OCI-LY1 (cell line): ENCODE data around the gene CMIP.

Experiments
- EZH2 ChIP-seq: fragments of 200-600 bp; sonication (generic), shearing (Covaris generic); IDR thresholded peaks from 2 replicates; pipeline ENCODE4 v1.8.0; 2017; ENCODE audit warnings: borderline replicate concordance, mixed run types, mild to moderate bottlenecking, antibody characterized with exemption, low read length, moderate library complexity, mixed read lengths
- TF ChIP-seq, protein P1 (sequence below): fragments of 200-600 bp; sonication (generic), shearing (Covaris generic); IDR thresholded peaks from 2 replicates; pipeline ENCODE4 v1.5.1; 2017; ENCODE audit warnings: mild to moderate bottlenecking, antibody characterized with exemption, low read length, moderate library complexity, mixed read lengths

DNA sequence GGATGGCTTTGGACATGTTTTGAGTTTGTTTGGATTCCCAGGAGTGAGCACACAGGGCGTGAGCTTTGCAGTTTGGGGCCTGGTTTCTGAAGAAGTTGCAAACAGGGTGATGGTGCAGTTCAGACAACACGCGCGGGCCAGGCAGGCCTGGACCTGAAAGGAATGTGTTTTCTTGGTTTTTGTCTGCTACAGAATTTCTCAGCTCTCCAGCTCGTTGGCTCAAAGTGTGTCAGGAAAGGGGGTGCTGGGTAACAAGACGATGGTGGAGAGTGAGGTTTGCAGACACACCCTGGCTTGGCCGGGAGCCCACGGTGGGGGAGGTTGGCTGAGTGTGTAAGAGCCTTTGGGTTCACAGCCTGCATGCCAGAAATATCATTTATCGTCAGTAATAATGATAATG lies 82.3 kb downstream of the CMIP start:
- TF ChIP-seq, protein P1, sequence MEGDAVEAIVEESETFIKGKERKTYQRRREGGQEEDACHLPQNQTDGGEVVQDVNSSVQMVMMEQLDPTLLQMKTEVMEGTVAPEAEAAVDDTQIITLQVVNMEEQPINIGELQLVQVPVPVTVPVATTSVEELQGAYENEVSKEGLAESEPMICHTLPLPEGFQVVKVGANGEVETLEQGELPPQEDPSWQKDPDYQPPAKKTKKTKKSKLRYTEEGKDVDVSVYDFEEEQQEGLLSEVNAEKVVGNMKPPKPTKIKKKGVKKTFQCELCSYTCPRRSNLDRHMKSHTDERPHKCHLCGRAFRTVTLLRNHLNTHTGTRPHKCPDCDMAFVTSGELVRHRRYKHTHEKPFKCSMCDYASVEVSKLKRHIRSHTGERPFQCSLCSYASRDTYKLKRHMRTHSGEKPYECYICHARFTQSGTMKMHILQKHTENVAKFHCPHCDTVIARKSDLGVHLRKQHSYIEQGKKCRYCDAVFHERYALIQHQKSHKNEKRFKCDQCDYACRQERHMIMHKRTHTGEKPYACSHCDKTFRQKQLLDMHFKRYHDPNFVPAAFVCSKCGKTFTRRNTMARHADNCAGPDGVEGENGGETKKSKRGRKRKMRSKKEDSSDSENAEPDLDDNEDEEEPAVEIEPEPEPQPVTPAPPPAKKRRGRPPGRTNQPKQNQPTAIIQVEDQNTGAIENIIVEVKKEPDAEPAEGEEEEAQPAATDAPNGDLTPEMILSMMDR, result no peak
- TF ChIP-seq EZH2, result no peak
